Activated CD4-positive, alpha-beta memory T cell treated with anti-CD3 and anti-CD28 coated beads, Interleukin-2, amount 10 ng/mL, durations not matched to agents 7 days and 5 days (primary cell): ENCODE results near the gene CDH22. TPM values are rescaled to one million over a fixed set of nuclear protein-coding genes. Genes with fewer than 3 reads are reported as not detected.

Source experiments
- CTCF ChIA-PET: fragments of 350-600 bp; sonication (Branson Sonifier 250); formaldehyde crosslinking; loops from one replicate; lab custom pipeline; 2021; ENCODE audit warnings: antibody characterized with exemption, inconsistent platforms; lab: Charles Lee
- POLR2A ChIA-PET: fragments of 350-600 bp; sonication (Branson Sonifier 250); formaldehyde crosslinking; loops from one replicate; lab custom pipeline; 2021; ENCODE audit warnings: antibody characterized with exemption; lab: Charles Lee
- DNase-seq: peaks from one replicate; pipeline ENCODE4 v3.0.0-alpha.2; 2020
- H3K27ac Mint-ChIP-seq: one replicate; pipeline ENCODE4 v1.8.0; 2021; ENCODE audit warnings: mild to moderate bottlenecking, mixed read lengths
- H3K27me3 Mint-ChIP-seq: one replicate; pipeline ENCODE4 v1.8.0; 2021; ENCODE audit warnings: mixed read lengths
- H3K36me3 Mint-ChIP-seq: one replicate; pipeline ENCODE4 v1.8.0; 2021; ENCODE audit warnings: low read depth, mixed read lengths
- H3K4me1 Mint-ChIP-seq: one replicate; pipeline ENCODE4 v1.8.0; 2021; ENCODE audit warnings: mixed read lengths
- H3K4me3 Mint-ChIP-seq: one replicate; pipeline ENCODE4 v1.8.0; 2021; ENCODE audit warnings: mild to moderate bottlenecking, mixed read lengths
- H3K9me3 Mint-ChIP-seq: one replicate; pipeline ENCODE4 v1.8.0; 2021; ENCODE audit warnings: mixed read lengths
- total RNA-seq, 2 experiments: library from RNA; stranded (reverse); gene quantifications; one replicate each; pipeline ENCODE4 v1.2.3, GENCODE V29; 2021

Gene CDH22
- total RNA-seq, 2 experiments from 2014 or later: not detected

DNA sequence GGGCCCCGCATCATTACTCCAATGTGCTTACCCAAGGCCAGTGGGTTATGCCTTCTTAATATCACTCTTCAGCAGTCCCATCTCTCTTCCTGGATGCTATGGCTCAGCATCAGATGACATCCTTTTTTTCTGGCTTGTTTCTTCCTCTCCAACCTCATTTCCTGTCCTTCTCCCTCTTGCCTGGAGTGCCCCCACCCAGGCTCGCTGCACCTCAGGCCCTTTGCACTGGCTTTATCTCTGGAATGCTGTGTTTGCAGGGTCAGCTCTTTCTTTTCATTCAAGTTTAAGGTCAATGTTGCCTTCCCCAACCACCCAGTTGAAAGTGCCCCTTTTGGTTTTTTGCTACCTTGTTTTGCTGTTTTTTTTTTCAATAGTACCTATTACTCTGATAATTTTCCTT, 153.5 kb downstream of the CDH22 start:
- no peaks in the 10 kb centered on the region for H3K9me3 Mint-ChIP-seq
- no peak overlapping the region for H3K4me3 Mint-ChIP-seq
- ChIA-PET CTCF (interaction anchor here (1.0 kb wide), 1 partner anchor 168 kb away, joined by 4 read pairs; no protein-coding TSS in a partner anchor), POLR2A (no interaction called here)
- H3K36me3 Mint-ChIP-seq: no peaks in the 10 kb centered on the region
- H3K27ac Mint-ChIP-seq: no peak overlapping the region
- no peaks in the 10 kb centered on the region for H3K4me1 Mint-ChIP-seq
- DNase-seq: no peak
- peaks cover 15% of the 10 kb centered on the region for H3K27me3 Mint-ChIP-seq

GRCh38 chr20:46154305-46154704, 154.0 kb downstream of the CDH22 start:
- Mint-ChIP-seq H3K36me3 (no peaks in the 10 kb centered on the region), H3K9me3 (no peaks in the 10 kb centered on the region), H3K4me3 (no peak overlapping the region), H3K27me3 (peaks cover 15% of the 10 kb centered on the region), H3K27ac (no peak overlapping the region), H3K4me1 (no peaks in the 10 kb centered on the region)
- ChIA-PET CTCF (interaction anchor here (1.0 kb wide), 1 partner anchor 167 kb away, joined by 4 read pairs; no protein-coding TSS in a partner anchor), POLR2A (no interaction called here)
- no peak for DNase-seq

DNA sequence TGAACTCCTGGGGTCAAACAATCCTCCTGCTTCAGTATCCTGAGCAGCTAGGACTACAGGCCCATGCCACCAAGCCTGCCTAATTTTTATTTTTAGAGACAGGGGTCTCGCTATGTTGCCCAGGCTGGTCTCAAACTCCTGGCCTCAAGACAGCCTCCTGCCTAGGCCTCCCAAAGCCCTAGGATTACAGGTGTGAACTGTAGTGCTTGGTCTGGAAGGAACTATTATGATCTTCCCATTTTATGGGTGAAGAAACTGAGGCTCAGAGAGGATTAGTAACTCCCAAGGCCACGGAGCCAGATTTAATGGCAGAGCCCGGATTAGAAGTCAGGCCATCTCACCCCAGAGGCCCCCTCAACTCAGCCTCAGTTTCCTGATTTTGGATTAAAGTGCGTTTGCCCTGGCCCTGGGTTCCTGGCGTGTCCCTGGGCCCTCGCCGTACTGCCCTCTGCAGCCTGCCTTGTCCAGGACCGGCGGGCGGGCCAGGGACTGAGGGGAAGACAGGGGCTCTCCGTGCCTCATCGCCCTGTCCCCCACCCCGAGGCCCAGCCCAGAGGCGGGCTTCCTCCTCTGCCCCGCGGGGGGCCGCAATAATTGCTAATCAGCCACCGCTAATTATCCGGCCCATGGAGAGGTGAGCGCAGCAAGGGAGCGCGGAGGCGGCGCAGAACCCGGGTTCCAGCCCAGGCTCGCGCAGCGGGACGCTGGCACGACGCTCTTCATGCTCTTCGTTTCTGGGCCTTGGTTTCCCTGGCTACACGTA, 155.3 kb downstream of the CDH22 start:
- no peaks in the 10 kb centered on the region for H3K36me3 Mint-ChIP-seq
- H3K4me1 Mint-ChIP-seq: no peaks in the 10 kb centered on the region
- no peak for DNase-seq
- H3K9me3 Mint-ChIP-seq: no peaks in the 10 kb centered on the region
- no peak overlapping the region for H3K27ac Mint-ChIP-seq
- CTCF ChIA-PET: interaction anchor here (1.2 to 1.7 kb wide), 2 partner anchors 130 to 139 kb away, joined by 4 to 6 read pairs; no protein-coding TSS in a partner anchor
- no peak overlapping the region for H3K4me3 Mint-ChIP-seq
- POLR2A ChIA-PET: no interaction called here
- peaks cover 20% of the 10 kb centered on the region for H3K27me3 Mint-ChIP-seq

GRCh38 chr20:46151936-46152335, 156.4 kb downstream of the CDH22 start:
- no peaks in the 10 kb centered on the region for H3K36me3 Mint-ChIP-seq
- H3K27ac Mint-ChIP-seq: no peak overlapping the region

DNA sequence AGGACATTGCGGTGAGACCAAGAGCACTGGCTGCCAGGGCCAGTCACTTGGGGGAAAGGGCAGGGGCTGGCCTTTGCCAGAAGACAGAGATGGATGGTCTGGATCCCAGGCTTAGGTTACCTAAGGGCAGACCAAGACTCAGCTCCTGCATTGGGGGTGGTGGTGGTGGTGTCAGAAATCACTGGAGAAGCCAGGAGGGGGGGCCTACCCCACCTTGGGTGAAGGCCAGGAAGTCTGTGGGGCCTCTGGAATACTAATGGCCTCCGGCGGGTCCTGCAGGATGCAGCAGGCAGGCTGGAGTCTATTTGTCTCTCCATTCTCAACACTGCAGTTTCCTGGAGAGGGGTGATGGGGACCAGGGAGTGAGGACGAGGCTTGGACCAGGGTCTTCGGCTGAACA, 157.4 kb downstream of the CDH22 start:
- no peak for DNase-seq
- Mint-ChIP-seq H3K4me3 (no peak overlapping the region), H3K4me1 (no peaks in the 10 kb centered on the region), H3K9me3 (no peaks in the 10 kb centered on the region), H3K27me3 (peaks cover 20% of the 10 kb centered on the region), H3K27ac (no peak overlapping the region), H3K36me3 (no peaks in the 10 kb centered on the region)
- POLR2A ChIA-PET: no interaction called here
- CTCF ChIA-PET: interaction anchor here (1.2 to 1.7 kb wide), 3 partner anchors 16 to 198 kb away, joined by 3 to 6 read pairs (median 3); no protein-coding TSS in a partner anchor

More at GRCh38 chr20:46151936-46152335, 156.4 kb downstream of the CDH22 start:
- peak; percentile 21 for DNase-seq
- POLR2A ChIA-PET: no interaction called here
- CTCF ChIA-PET: interaction anchor here (1.2 to 1.7 kb wide), 3 partner anchors 15 to 137 kb away, joined by 3 to 6 read pairs (median 4); no protein-coding TSS in a partner anchor
- H3K4me3 Mint-ChIP-seq: no peak overlapping the region
- H3K4me1 Mint-ChIP-seq: no peaks in the 10 kb centered on the region
- H3K27me3 Mint-ChIP-seq: peaks cover 20% of the 10 kb centered on the region
- no peaks in the 10 kb centered on the region for H3K9me3 Mint-ChIP-seq

DNA sequence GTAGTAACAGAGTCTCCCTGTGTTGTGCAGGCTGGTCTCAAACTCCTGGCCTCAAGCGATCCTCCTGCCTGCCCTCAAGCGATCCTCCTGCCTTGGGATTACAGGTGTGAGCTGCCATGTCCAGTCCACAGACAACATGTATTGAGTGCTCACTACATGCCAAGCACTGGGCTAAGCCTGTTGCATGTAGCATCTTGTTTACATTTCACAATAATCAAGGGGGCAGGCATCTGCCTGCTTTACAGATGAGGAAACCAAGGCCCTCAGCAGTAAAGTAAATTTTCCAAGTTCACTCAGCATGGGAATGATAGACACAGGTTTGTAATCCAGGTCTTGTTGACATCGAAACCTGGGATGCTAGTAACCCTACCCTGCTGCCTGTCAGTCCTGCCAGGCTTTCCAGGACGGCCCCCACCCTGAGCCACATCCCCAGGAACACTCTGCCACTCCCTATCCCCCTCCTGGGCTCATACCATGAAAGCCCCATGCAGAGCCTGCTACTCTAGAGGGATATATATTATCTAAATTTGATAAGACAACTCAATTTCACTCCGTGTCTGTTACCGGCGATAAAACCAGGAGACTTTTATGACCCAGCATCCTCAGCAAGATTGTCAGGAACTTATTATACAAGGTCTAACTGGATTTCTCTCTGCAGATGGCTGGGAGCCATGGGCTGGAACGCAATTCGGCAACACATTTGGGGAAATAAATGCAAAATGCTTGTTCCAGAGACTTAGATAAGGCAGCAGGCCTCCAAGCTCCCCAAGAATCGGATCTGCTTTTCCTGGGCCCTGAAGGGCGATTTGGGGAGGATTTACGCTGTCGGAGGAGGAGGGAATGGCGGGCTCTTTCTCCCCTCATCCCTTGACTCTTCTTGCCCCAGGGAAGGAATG, 159.7 kb downstream of the CDH22 start:
- Mint-ChIP-seq H3K27me3 (peaks cover 10% of the 10 kb centered on the region), H3K4me1 (no peaks in the 10 kb centered on the region), H3K4me3 (no peak overlapping the region), H3K27ac (no peak overlapping the region), H3K9me3 (no peaks in the 10 kb centered on the region), H3K36me3 (no peaks in the 10 kb centered on the region)
- DNase-seq: no peak
- ChIA-PET CTCF (no interaction called here), POLR2A (no interaction called here)

- CTCF ChIA-PET: no interaction called here
- Mint-ChIP-seq H3K36me3 (no peaks in the 10 kb centered on the region), H3K27me3 (peaks cover 31% of the 10 kb centered on the region), H3K9me3 (no peaks in the 10 kb centered on the region), H3K4me1 (no peaks in the 10 kb centered on the region), H3K27ac (no peak overlapping the region), H3K4me3 (no peak overlapping the region)
- no peak for DNase-seq
- POLR2A ChIA-PET: no interaction called here
Observed at GRCh38 chr20:46145713-46146112, 162.6 kb downstream of the CDH22 start.

GRCh38 chr20:46144432-46145025, 163.8 kb downstream of the CDH22 start:
- Mint-ChIP-seq H3K27ac (no peak overlapping the region), H3K27me3 (peaks cover 40% of the 10 kb centered on the region), H3K4me1 (no peaks in the 10 kb centered on the region), H3K4me3 (no peak overlapping the region), H3K9me3 (no peaks in the 10 kb centered on the region), H3K36me3 (no peaks in the 10 kb centered on the region)
- no peak for DNase-seq
- ChIA-PET POLR2A (no interaction called here), CTCF (no interaction called here)

- Mint-ChIP-seq H3K36me3 (no peaks in the 10 kb centered on the region), H3K4me3 (no peak overlapping the region), H3K4me1 (no peaks in the 10 kb centered on the region), H3K27ac (no peak overlapping the region), H3K27me3 (peaks cover 39% of the 10 kb centered on the region), H3K9me3 (no peaks in the 10 kb centered on the region)
- ChIA-PET POLR2A (no interaction called here), CTCF (no interaction called here)
- no peak for DNase-seq
Observed at GRCh38 chr20:46142124-46142523, 166.2 kb downstream of the CDH22 start.

GRCh38 chr20:46139908-46140482, 168.3 kb downstream of the CDH22 start:
- Mint-ChIP-seq H3K4me3 (no peak overlapping the region), H3K36me3 (no peaks in the 10 kb centered on the region), H3K27me3 (peaks cover 38% of the 10 kb centered on the region), H3K9me3 (no peaks in the 10 kb centered on the region), H3K27ac (no peak overlapping the region), H3K4me1 (no peaks in the 10 kb centered on the region)
- ChIA-PET POLR2A (no interaction called here), CTCF (interaction anchor here (1.3 kb wide), 1 partner anchor 12 kb away, joined by 5 read pairs; no protein-coding TSS in a partner anchor)
- no peak for DNase-seq

GRCh38 chr20:46139266-46139889, 168.9 kb downstream of the CDH22 start:
- no peak for DNase-seq
- Mint-ChIP-seq H3K9me3 (no peaks in the 10 kb centered on the region), H3K4me1 (no peaks in the 10 kb centered on the region), H3K27me3 (peaks cover 38% of the 10 kb centered on the region), H3K36me3 (no peaks in the 10 kb centered on the region), H3K4me3 (no peak overlapping the region), H3K27ac (no peak overlapping the region)
- POLR2A ChIA-PET: no interaction called here
- CTCF ChIA-PET: no interaction called here

DNA sequence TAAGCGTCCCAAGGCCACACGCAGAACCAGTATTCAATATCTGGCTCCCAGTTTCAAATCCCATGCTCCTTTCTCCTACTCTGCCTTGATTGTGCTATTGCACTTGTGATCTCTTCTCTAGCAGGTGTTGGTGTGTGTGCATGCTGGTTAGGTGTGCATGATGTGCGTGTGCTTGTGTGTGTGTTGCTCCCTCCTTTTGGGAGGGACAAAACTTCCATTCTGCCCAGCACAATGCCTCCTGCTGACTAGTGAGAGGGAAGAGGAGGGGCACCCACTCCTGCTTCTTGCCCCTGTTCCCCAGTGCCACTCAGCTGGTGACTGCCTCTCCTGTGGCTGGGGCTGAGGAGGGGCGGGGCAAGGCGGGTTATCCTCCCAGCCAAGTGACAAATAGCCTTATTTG, 170.5 kb downstream of the CDH22 start:
- Mint-ChIP-seq H3K27ac (no peak overlapping the region), H3K27me3 (peaks cover 34% of the 10 kb centered on the region), H3K36me3 (no peaks in the 10 kb centered on the region), H3K4me1 (no peaks in the 10 kb centered on the region), H3K4me3 (no peak overlapping the region), H3K9me3 (no peaks in the 10 kb centered on the region)
- POLR2A ChIA-PET: no interaction called here
- CTCF ChIA-PET: no interaction called here
- no peak for DNase-seq
